ENCODE results near the gene NT5C3A. TPM values are rescaled to one million over a fixed set of nuclear protein-coding genes. Genes with fewer than 3 reads are reported as not detected.

The NT5C3A gene
- total RNA-seq, result 24.2 and 25.0 TPM in 2 replicates

- Histone ChIP-seq H3K36me3 (ENCODE audit: insufficient read depth, low read length) (no peaks in the 10 kb centered on the region), H3K27me3 (ENCODE audit: insufficient read depth, low read length) (no peaks in the 10 kb centered on the region), H2AFZ (ENCODE audit: low read length) (peak within 1 kb of the TSS; percentile 99), H3K79me2 (ENCODE audit: insufficient read depth, low read length) (peaks cover 50% of the 10 kb centered on the region), H3K9me3 (ENCODE audit: low read depth, low read length) (peaks cover 3% of the 10 kb centered on the region), H3K4me3 (ENCODE audit: insufficient read depth, low read length) (peak within 1 kb of the TSS; percentile 93), H4K20me1 (ENCODE audit: insufficient read depth, low read length) (peaks cover 15% of the 10 kb centered on the region), H3K27ac (ENCODE audit: low read depth, low read length) (peak within 1 kb of the TSS; percentile 85), H3K4me1 (ENCODE audit: insufficient read depth, low read length) (peaks cover 12% of the 10 kb centered on the region), H3K4me2 (ENCODE audit: insufficient read depth, low read length) (peak within 1 kb of the TSS; percentile 88)
- DNase-seq (ENCODE audit: insufficient read length, low spot score, missing footprints), result peak; percentile 88
- no peak for TF ChIP-seq CTCF (IDR thresholded peaks at IDR 0.05; ENCODE audit: extremely low read depth, low read depth, low read length)
Observed at GRCh38 chr7:33062023-33062781, at the start of gene NT5C3A. NT5C3A (minus strand) TSS chr7:33062776; CDS start chr7:33062705, 71 bp downstream.

GRCh38 chr7:33111614-33112013 lies 49.0 kb upstream of the NT5C3A start:
- H4K20me1 ChIP-seq (ENCODE audit: insufficient read depth, low read length), result peaks cover 13% of the 10 kb centered on the region
- no peaks in the 10 kb centered on the region for H3K9me3 ChIP-seq (ENCODE audit: low read depth, low read length)
- no peak for DNase-seq (ENCODE audit: insufficient read length, low spot score, missing footprints)
- peaks cover 16% of the 10 kb centered on the region for H3K27me3 ChIP-seq (ENCODE audit: insufficient read depth, low read length)
- peaks cover 22% of the 10 kb centered on the region for H3K4me1 ChIP-seq (ENCODE audit: insufficient read depth, low read length)
- H3K79me2 ChIP-seq (ENCODE audit: insufficient read depth, low read length), result peaks cover 24% of the 10 kb centered on the region
- no peak overlapping the region for H3K27ac ChIP-seq (ENCODE audit: low read depth, low read length)
- H3K4me3 ChIP-seq (ENCODE audit: insufficient read depth, low read length), result no peak overlapping the region
- no peaks in the 10 kb centered on the region for H3K36me3 ChIP-seq (ENCODE audit: insufficient read depth, low read length)
- TF ChIP-seq CTCF (IDR thresholded peaks at IDR 0.05; ENCODE audit: extremely low read depth, low read depth, low read length), result no peak
- no peak overlapping the region for H2AFZ ChIP-seq (ENCODE audit: low read length)
- H3K4me2 ChIP-seq (ENCODE audit: insufficient read depth, low read length), result no peak overlapping the region

GRCh38 chr7:33109758-33110238 lies 47.2 kb upstream of the NT5C3A start:
- peak overlapping the region; percentile 87 for H3K4me3 ChIP-seq (ENCODE audit: insufficient read depth, low read length)
- DNase-seq (ENCODE audit: insufficient read length, low spot score, missing footprints), result no peak

More at GRCh38 chr7:33109758-33110238, 47.2 kb upstream of the NT5C3A start:
- Histone ChIP-seq H3K36me3 (ENCODE audit: insufficient read depth, low read length) (no peaks in the 10 kb centered on the region), H4K20me1 (ENCODE audit: insufficient read depth, low read length) (peaks cover 17% of the 10 kb centered on the region), H3K27me3 (ENCODE audit: insufficient read depth, low read length) (peaks cover 10% of the 10 kb centered on the region), H3K4me1 (ENCODE audit: insufficient read depth, low read length) (peaks cover 22% of the 10 kb centered on the region), H2AFZ (ENCODE audit: low read length) (peak overlapping the region; percentile 84), H3K9me3 (ENCODE audit: low read depth, low read length) (no peaks in the 10 kb centered on the region), H3K79me2 (ENCODE audit: insufficient read depth, low read length) (peaks cover 42% of the 10 kb centered on the region), H3K4me2 (ENCODE audit: insufficient read depth, low read length) (peak overlapping the region; percentile 93), H3K27ac (ENCODE audit: low read depth, low read length) (no peak overlapping the region)
- no peak for TF ChIP-seq CTCF (IDR thresholded peaks at IDR 0.05; ENCODE audit: extremely low read depth, low read depth, low read length)

Data from osteoblast (primary cell).